GM12864 (cell line): ENCODE data around the gene WFDC6.

Experiments used
- DNase-seq: peaks from one replicate; pipeline ENCODE4 v3.0.0-alpha.2; 2011; ENCODE audit warnings: low read depth
- H3K4me3 ChIP-seq: 2 replicates; pipeline ENCODE4 v1.5.1; 2011; ENCODE audit warnings: mild to moderate bottlenecking, low read depth, low read length, control low read depth
- CTCF ChIP-seq: IDR thresholded peaks from 2 replicates; pipeline ENCODE4 v1.5.1; 2011; ENCODE audit warnings: low read depth, mild to moderate bottlenecking, moderate library complexity, low read length, control low read depth, inconsistent platforms; ENCODE audit errors: missing control alignments

Gene WFDC6

GRCh38 chr20:45495501-45495941 lies 43.8 kb downstream of the WFDC6 start:
- no peak overlapping the region for H3K4me3 ChIP-seq
- no peak for DNase-seq
- TF ChIP-seq CTCF: no peak

GRCh38 chr20:45489083-45489531 lies 50.2 kb downstream of the WFDC6 start:
- no peak overlapping the region for H3K4me3 ChIP-seq
- no peak for DNase-seq
- no peak for TF ChIP-seq CTCF

GRCh38 chr20:45487231-45487635 lies 52.0 kb downstream of the WFDC6 start:
- no peak for DNase-seq
- no peak overlapping the region for H3K4me3 ChIP-seq
- TF ChIP-seq CTCF: no peak

- no peak overlapping the region for H3K4me3 ChIP-seq
- DNase-seq: no peak
- no peak for TF ChIP-seq CTCF
These were observed 53.9 kb downstream of the WFDC6 start for GRCh38 chr20:45485388-45485787.

GRCh38 chr20:45484676-45485075 lies 54.6 kb downstream of the WFDC6 start:
- TF ChIP-seq CTCF: no peak
- H3K4me3 ChIP-seq: no peak overlapping the region
- no peak for DNase-seq
